Esophagus muscularis mucosa (tissue), 4 donors: Measurements from ENCODE around the gene GALNT6.

Experiments used
- CTCF ChIP-seq, 3 experiments: fragments of 200-600 bp in 2 of 3; fragments of 450-650 bp in 1 of 3; sonication (generic) in 2 of 3; IDR thresholded peaks; one replicate each; pipeline ENCODE4 v1.5.1; 2017 to 2019; ENCODE audit warnings: antibody characterized with exemption in 3 of 3, mild to moderate bottlenecking in 2 of 3, moderate library complexity in 1 of 3
- EP300 ChIP-seq: sonication (generic); formaldehyde crosslinking; IDR thresholded peaks from one replicate; pipeline ENCODE4 v1.6.1; 2017; ENCODE audit warnings: antibody characterized with exemption
- POLR2A ChIP-seq: fragments of 450-650 bp; IDR thresholded peaks from one replicate; pipeline ENCODE4 v1.6.1; 2017; ENCODE audit warnings: antibody characterized with exemption, moderate library complexity, mild to moderate bottlenecking, low read depth

GRCh38 chr12:51345681-51346080 lies 45.5 kb downstream of the GALNT6 start:
- no peak for TF ChIP-seq POLR2A
- TF ChIP-seq EP300, result no peak
- TF ChIP-seq CTCF (IDR thresholded peaks at IDR 0.05), result no peak
